ENCODE data around the gene PEA15. TPM values are rescaled to one million over a fixed set of nuclear protein-coding genes. Genes with fewer than 3 reads are reported as not detected.

PEA15 gene
- total RNA-seq, 2 experiments from 2014 or later = 22.3 to 30.5 TPM

GRCh38 chr1:160245434-160245833 lies 40.2 kb downstream of the PEA15 start:
- no TSS peak for BruUV-seq (replicated peaks)
- Histone ChIP-seq H2AFZ (ENCODE audit: low read length) (no peak overlapping the region), H4K20me1 (ENCODE audit: insufficient read depth, low read length) (0 out of 2 replicates have a peak, but pooled peaks cover 6% of the 10 kb centered on the region), H3K4me2 (ENCODE audit: low read length) (no peak overlapping the region), H3K27ac (ENCODE audit: low read depth, low read length, poor library complexity, severe bottlenecking) (no peak overlapping the region), H3K4me1 (ENCODE audit: insufficient read depth, low read length, poor library complexity, severe bottlenecking) (no peaks in the 10 kb centered on the region), H3K79me2 (ENCODE audit: insufficient read depth, low read depth, low read length) (peaks cover 25% of the 10 kb centered on the region; the same call in 1 of the 2 replicates), H3K36me3 (ENCODE audit: insufficient read depth, low read length) (peaks cover 39% of the 10 kb centered on the region), H3K4me3 (ENCODE audit: low read depth, low read length, poor library complexity, severe bottlenecking) (no peak overlapping the region), H3K9me3 (ENCODE audit: low read length) (no peaks in the 10 kb centered on the region), H3K9me2 (ENCODE audit: insufficient read depth, low read length) (no peaks in the 10 kb centered on the region)
- DNase-seq (ENCODE audit: low spot score) = no peak
- TF ChIP-seq EZH2phosphoT487 (IDR thresholded peaks at IDR 0.05; ENCODE audit: borderline replicate concordance, low read depth, low read length) (no peak), CTCF (conservative IDR thresholded peaks at IDR 0.05; ENCODE audit: low read length) (no peak)
- CTCF ChIA-PET (ENCODE audit: unreplicated experiment) = no interaction called here
- POLR2A ChIA-PET = interaction anchor here (0.6 to 1.3 kb wide), 2 partner anchors 11 to 194 kb away, joined by 3 to 4 read pairs; no protein-coding TSS in a partner anchor
- intact Hi-C loops (cut with micrococcal nuclease; ENCODE audit: unreplicated experiment) = no loop called here

- H2AFZ ChIP-seq (ENCODE audit: low read length) = no peak overlapping the region
- no peaks in the 10 kb centered on the region for H3K9me3 ChIP-seq (ENCODE audit: low read length)
- H3K4me2 ChIP-seq (ENCODE audit: low read length) = no peak overlapping the region
- H3K79me2 ChIP-seq (ENCODE audit: insufficient read depth, low read depth, low read length) = peaks cover 25% of the 10 kb centered on the region; the same call in 1 of the 2 replicates
- no peaks in the 10 kb centered on the region for H3K4me1 ChIP-seq (ENCODE audit: insufficient read depth, low read length, poor library complexity, severe bottlenecking)
- no TSS peak for BruUV-seq (replicated peaks)
- no peak overlapping the region for H3K27ac ChIP-seq (ENCODE audit: low read depth, low read length, poor library complexity, severe bottlenecking)
- intact Hi-C loops (cut with micrococcal nuclease; ENCODE audit: unreplicated experiment) = no loop called here
- no peak overlapping the region for H3K4me3 ChIP-seq (ENCODE audit: low read depth, low read length, poor library complexity, severe bottlenecking)
- 0 out of 2 replicates have a peak, but pooled peaks cover 8% of the 10 kb centered on the region for H4K20me1 ChIP-seq (ENCODE audit: insufficient read depth, low read length)
- H3K9me2 ChIP-seq (ENCODE audit: insufficient read depth, low read length) = no peaks in the 10 kb centered on the region
- H3K36me3 ChIP-seq (ENCODE audit: insufficient read depth, low read length) = peaks cover 42% of the 10 kb centered on the region
- no peak for DNase-seq (ENCODE audit: low spot score)
- ChIA-PET POLR2A (interaction anchor here (1.2 to 3.4 kb wide), 3 partner anchors 13 to 43 kb away, joined by 3 to 12 read pairs (median 3); no protein-coding TSS in a partner anchor), CTCF (ENCODE audit: unreplicated experiment) (no interaction called here)
- TF ChIP-seq CTCF (conservative IDR thresholded peaks at IDR 0.05; ENCODE audit: low read length) (no peak), EZH2phosphoT487 (IDR thresholded peaks at IDR 0.05; ENCODE audit: borderline replicate concordance, low read depth, low read length) (no peak)
Measured at GRCh38 chr1:160247053-160247452, 41.9 kb downstream of the PEA15 start.

GRCh38 chr1:160251011-160251410 lies 45.8 kb downstream of the PEA15 start:
- H3K9me3 ChIP-seq (ENCODE audit: low read length) = no peaks in the 10 kb centered on the region
- H3K4me3 ChIP-seq (ENCODE audit: low read depth, low read length, poor library complexity, severe bottlenecking) = no peak overlapping the region
- ChIA-PET CTCF (ENCODE audit: unreplicated experiment) (interaction anchor here (0.5 to 2.3 kb wide), 3 partner anchors 58 to 153 kb away, joined by 4 to 12 read pairs (median 7); no protein-coding TSS in a partner anchor), POLR2A (interaction anchor here (2.1 kb wide), 1 partner anchor 7 kb away, joined by 9 read pairs; no protein-coding TSS in a partner anchor)
- H3K4me1 ChIP-seq (ENCODE audit: insufficient read depth, low read length, poor library complexity, severe bottlenecking) = no peaks in the 10 kb centered on the region
- no peak for DNase-seq (ENCODE audit: low spot score)
- H3K79me2 ChIP-seq (ENCODE audit: insufficient read depth, low read depth, low read length) = peaks cover 25% of the 10 kb centered on the region; the same call in 1 of the 2 replicates
- no peaks in the 10 kb centered on the region for H3K9me2 ChIP-seq (ENCODE audit: insufficient read depth, low read length)
- H3K27ac ChIP-seq (ENCODE audit: low read depth, low read length, poor library complexity, severe bottlenecking) = no peak overlapping the region
- H4K20me1 ChIP-seq (ENCODE audit: insufficient read depth, low read length) = 0 out of 2 replicates have a peak, but pooled peaks cover 4% of the 10 kb centered on the region
- no peak overlapping the region for H2AFZ ChIP-seq (ENCODE audit: low read length)
- no TSS peak for BruUV-seq (replicated peaks)
- intact Hi-C loops (cut with micrococcal nuclease; ENCODE audit: unreplicated experiment) = no loop called here
- H3K4me2 ChIP-seq (ENCODE audit: low read length) = no peak overlapping the region
- TF ChIP-seq EZH2phosphoT487 (IDR thresholded peaks at IDR 0.05; ENCODE audit: borderline replicate concordance, low read depth, low read length) = no peak
- no peak for TF ChIP-seq CTCF (conservative IDR thresholded peaks at IDR 0.05; ENCODE audit: low read length)
- H3K36me3 ChIP-seq (ENCODE audit: insufficient read depth, low read length) = peaks cover 28% of the 10 kb centered on the region
